Epithelial cell of proximal tubule (primary cell): Measurements from ENCODE around the gene TTLL1. TPM values are rescaled to one million over a fixed set of nuclear protein-coding genes. Genes with fewer than 3 reads are reported as not detected.

ENCODE experiments used
- DNase-seq: peaks from one replicate; pipeline ENCODE4 v3.0.0-alpha.2; 2011; ENCODE audit warnings: low read depth
- H3K4me3 ChIP-seq: 2 replicates; pipeline ENCODE4 v1.5.1; 2011; ENCODE audit warnings: low read depth, mild to moderate bottlenecking, low read length
- CTCF ChIP-seq: conservative IDR thresholded peaks from 2 replicates; pipeline ENCODE4 v1.5.1; 2012; ENCODE audit warnings: low read depth, mild to moderate bottlenecking, low read length
- total RNA-seq: library from RNA; depleted of rRNA; stranded (reverse); fragments of >200 nt; gene quantifications from 2 replicates; pipeline ENCODE4 v1.2.3, GENCODE V29; 2015

TTLL1 gene
- total RNA-seq, 1 donor from 2014 or later, result 8.9 TPM

GRCh38 chr22:43066844-43067385 lies 22.3 kb downstream of the TTLL1 start:
- no peak for TF ChIP-seq CTCF
- no peak for DNase-seq
- no peak overlapping the region for H3K4me3 ChIP-seq

GRCh38 chr22:43066134-43066533 lies 23.1 kb downstream of the TTLL1 start:
- no peak for TF ChIP-seq CTCF
- no peak overlapping the region for H3K4me3 ChIP-seq
- DNase-seq, result no peak

GRCh38 chr22:43060183-43060582 lies 29.0 kb downstream of the TTLL1 start:
- TF ChIP-seq CTCF, result peak; percentile 70
- H3K4me3 ChIP-seq, result no peak overlapping the region
- no peak for DNase-seq

- TF ChIP-seq CTCF, result no peak
- DNase-seq, result no peak
- H3K4me3 ChIP-seq, result no peak overlapping the region
Observed at GRCh38 chr22:43057641-43058040, 31.6 kb downstream of the TTLL1 start.

GRCh38 chr22:43053176-43053575 lies 36.0 kb downstream of the TTLL1 start:
- peak; percentile 35 for TF ChIP-seq CTCF
- no peak overlapping the region for H3K4me3 ChIP-seq
- DNase-seq, result no peak

GRCh38 chr22:43050995-43051394 lies 38.2 kb downstream of the TTLL1 start:
- DNase-seq, result no peak
- TF ChIP-seq CTCF, result no peak
- no peak overlapping the region for H3K4me3 ChIP-seq

GRCh38 chr22:43047605-43048004 lies 41.6 kb downstream of the TTLL1 start:
- no peak for DNase-seq
- TF ChIP-seq CTCF, result no peak
- no peak overlapping the region for H3K4me3 ChIP-seq
